GM21447 (cell line): ENCODE data around the gene TXNRD2.
"Not testable (repeated sequence)": the region's sequence is repeated elsewhere in the genome, so short reads cannot be mapped to it uniquely, and the experiment has no call there.

ENCODE experiments used
- ATAC-seq: cut with Tn5 transposase; IDR thresholded peaks from one replicate; pipeline ENCODE4 v1.9.1; 2021; ENCODE audit not compliant: unreplicated experiment

TXNRD2 gene

DNA sequence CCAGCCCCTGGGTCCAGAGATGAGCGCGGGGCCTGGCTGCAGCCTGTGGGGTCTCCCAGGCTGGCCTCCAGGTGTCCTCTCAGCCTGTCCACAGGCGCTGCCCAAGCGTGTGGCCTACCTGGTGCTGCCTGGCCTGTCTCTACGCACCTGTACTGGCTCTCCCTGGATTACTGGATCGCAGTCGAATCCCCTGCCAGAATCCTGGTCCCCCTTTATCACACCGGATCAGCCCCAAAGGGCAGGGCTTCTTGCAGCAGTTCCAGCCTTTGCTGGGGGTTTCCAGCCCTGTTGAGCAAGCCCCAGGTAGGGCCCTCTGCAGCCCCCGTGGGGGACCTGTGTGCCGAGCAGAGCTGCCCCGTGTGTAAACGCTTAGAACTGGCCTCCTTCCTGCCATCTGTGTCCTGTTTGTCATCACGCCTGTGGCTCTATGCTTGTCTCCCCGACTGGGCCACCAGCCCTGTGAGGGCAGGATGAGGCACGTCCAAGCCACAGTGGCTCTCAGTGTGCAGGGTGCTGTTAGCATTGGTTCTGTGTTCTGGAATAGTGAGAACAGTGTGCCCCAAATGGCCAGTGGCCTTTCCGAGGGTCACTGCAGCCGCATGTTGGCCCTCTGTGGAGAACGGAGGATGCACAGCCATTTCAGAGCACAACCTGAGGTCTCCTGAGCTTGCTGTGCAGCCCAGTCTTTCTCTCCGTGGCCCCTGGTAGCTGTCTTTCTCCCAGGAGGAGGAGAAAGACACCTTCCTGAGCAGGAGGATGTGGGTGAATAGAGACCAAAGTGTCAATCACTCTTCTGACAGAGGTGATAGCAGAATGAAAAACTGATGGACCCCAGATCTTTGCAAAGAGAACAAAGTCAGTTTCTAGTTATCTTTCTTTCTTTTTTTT is 13.9 kb upstream of the TXNRD2 start:
- ATAC-seq: no peak

DNA sequence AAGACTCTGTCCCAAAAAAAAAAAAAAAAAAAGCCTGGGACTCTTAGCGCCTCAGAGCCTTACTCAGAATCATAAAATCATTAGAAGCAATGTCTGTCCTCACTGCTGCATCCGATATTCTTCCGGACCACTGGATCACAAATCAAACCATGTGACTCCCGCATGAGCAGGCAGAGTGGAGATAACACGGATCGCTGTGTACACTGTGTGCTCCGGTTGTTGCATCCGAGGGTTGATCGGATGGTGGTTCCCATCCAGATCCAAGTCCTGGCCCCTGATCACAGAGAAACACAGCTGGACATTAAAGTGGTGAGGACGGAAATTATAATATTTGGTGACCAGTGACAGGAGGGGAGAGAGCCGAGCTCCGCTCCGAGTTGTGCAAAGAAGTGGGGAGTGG is 9.7 kb upstream of the TXNRD2 start:
- ATAC-seq: no peak

- no peak for ATAC-seq
These were observed 6.6 kb upstream of the TXNRD2 start for GRCh38 chr22:19948057-19948760.

- ATAC-seq: no peak
These were observed 1.7 kb upstream of the TXNRD2 start for GRCh38 chr22:19943082-19944026.

DNA sequence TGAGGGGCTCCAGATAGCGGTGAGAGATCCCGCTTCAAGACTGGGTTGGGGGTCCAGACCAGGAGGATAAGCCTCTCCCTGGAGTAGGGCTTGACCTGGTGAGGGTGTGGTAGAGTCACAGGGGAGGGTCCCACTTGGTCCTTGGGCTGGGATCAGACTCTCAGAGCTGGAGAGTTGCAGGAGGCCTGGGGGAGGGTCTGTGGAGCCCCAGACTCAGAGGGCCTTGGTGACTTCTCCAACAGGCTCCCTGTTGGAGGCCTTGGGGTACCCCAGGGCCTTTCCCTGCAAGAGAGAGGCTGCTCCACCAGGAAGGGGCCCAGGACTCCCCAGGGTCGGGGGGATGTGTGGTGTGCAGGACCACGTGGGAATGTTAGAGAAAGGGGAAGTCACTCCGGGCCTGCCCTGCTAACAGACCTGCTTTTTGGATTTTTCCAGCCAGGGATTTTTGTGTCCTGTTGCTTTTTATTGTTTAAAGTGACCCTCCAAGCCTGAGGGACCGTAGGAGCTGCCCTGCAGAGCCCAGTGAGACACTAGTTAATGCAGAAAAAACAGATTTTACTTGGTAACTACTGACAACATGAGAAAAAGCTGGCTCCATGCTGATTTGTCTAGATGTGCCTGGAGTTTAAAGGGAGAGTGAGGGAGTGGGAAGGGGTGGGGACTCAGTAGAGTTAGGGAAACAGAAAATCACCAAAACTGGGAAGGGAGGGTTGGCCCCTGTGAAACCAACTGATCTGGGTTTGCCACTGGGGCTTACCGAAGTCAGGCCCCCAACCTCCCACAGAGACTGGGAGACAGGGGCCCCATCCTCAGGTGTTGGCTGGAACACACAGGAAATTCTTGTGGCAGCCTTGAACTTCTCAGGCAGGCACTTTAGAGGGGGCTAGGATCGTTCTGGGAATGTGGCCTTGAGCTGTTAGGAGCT is 801 bp upstream of the TXNRD2 start:
- ATAC-seq: no peak

GRCh38 chr22:19940536-19941364 is 868 bp downstream of the TXNRD2 start:
- ATAC-seq: no peak

DNA sequence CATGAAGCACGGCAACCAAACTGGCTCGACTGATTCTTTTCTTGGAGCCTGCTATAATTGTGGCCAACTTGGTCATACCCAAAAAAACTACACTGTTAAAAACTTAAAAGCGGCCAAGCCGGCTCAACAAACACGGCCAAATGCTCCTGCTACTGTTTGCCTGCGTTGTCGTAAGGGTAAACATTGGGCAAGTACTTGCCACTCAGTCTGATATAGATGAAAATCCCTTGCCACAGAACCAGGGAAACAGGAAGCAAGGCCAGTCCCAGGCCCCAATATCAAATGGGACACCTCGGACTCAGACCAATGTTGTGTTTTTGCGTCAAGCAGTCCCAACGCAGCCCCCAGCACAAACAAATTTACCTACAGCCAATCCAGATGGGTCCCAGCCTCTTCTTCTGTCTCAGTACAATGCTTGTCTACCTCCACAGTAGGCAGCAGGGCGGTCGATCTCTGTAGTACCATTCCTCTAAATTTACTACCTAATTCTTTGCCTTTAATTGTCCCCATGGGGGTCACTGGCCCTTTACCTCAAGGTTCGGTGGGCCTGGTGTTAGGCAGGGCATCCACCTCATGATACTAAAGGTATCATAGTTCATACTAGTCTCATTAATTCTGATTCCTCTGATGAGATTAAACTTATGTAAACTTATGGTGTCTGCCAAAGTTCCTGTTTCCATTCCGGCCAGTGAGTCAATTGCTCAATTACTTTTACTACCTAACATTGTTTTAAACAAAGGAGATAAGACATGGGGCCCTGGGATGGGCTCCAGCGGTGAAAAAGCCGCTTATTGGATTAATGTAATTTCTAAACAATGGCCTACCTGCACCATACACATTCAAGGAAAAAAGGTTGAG is 3.8 kb downstream of the TXNRD2 start:
- ATAC-seq: no peak

- no peak for ATAC-seq
These were observed 5.1 kb downstream of the TXNRD2 start for GRCh38 chr22:19936513-19936912.

DNA sequence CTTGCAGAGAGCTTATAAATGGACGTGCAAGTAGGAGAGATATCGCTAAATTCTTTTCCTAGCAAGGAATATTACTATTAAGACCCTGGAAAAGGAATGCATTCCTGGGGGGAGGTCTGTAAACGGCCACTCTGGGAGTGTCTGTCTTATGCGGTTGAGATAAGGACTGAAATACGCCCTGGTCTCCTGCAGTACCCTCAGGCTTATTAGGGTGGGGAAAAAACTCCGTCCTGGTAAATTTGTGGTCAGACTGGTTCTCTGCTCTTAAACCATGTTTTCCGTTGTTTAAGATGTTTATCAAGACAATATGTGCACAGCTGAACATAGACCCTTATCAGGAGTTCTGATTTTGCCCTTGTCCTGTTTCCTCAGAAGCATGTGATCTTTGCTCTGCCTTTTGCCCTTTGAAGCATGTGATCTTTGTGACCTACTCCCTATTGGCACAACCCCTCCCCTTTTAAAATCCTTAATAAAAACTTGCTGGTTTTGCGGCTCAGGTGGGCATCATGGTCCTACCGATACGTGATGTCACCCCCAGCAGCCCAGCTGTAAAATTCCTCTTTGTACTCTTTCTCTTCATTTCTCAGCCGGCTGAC is 6.4 kb downstream of the TXNRD2 start:
- ATAC-seq: not testable (repeated sequence)

- no peak for ATAC-seq
These were observed 8.0 kb downstream of the TXNRD2 start for GRCh38 chr22:19933341-19934241.

DNA sequence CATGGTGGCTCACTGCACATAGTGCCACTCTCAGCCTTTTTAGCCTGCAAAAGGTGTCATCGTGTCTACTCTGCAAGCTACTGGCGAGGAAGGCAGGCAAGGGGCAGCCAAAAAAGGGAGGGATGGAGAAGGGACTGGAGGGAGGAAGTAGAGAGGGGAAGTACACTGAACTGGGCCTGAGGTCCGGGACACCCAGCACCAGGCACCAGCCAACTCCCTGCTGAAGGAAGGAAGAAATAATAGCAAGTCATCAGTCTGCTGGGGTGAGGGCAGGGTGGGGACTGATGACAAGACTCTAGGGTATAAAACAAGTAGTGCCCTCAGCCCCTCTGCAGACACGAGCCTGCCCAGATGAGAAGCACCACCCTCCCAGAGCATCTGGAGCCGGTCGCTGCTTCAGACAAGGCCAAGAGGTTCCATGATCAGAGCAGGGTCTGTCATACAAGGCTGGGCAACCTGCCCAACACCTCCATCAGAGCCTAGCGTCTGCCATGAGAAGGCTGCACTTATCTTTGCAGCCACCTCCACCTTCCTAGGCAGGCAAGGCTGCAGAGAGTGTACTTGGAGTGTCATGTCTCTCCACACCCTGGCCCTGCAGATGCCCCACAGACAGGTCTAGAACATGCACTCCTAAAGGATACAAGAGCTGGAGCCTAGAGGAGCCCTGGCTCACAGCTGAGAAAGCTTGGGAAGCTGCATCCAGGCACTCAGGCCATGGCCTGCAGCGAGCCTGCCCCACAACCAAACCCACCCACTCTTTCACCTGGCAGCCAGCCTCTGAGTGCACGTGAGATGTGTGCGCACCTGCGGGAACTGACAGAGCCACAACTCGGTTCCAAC is 9.0 kb downstream of the TXNRD2 start:
- no peak for ATAC-seq

DNA sequence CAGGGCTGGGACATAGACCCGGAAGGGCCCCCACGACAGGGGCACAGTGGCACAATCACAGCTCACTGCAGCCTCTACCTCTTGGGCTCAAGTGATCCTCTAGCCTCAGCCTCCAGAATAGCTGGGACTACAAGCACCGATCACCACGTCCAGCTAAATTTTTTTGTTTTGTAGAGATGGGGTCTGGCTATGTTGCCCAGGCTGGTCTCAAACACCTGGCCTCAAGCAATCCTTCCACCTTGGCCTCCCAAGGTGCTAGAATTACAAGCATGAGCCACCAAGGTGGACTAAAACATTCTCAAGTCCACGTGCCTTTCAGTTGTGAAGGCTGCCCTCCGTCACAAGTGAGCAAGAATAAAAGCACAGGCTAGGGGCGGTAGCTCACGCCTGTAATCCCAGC is 10.1 kb downstream of the TXNRD2 start:
- no peak for ATAC-seq

DNA sequence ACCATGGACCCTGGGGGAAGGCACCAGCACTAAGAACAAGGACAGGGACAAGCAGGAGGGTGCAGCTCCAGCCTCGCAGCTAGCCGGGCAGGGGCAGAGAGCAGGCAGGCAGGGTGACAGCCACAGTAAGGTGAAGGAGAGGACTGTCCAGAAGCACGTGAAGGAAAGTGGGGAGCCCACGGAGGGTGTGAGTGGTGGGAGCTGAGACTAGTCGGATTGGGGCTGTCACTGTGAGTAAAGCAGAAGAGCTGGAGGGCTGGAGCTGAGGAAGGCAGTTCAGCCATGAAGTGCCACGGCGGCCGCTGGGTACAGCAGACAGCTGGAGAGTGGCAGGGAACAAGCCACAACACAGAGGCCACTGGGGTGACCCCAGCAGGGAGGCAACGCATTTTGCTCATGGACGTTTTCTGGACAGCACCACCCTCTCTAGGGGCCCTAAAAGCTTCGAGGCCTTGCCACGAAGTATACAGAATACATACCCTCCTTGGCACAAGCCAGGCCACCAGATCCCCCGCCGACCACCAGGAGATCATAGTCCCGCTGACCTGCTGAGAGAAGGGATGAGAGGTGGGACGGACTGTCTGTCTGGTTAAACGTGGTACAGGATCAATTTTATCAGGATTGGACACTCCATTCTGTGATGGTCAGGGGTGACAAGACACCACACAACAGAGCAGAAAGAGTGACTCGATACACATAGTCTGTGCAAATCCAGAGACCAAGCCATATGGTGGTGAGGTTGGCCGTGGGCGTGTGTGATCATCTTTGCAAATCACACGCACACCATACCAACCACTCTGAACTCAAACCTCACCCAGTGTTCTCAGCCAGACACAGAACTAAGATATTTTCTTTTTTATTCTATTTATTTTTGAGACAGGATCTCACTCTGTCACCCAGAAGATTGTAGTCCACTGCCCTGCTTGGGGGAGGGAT is 10.8 kb downstream of the TXNRD2 start:
- ATAC-seq: no peak

GRCh38 chr22:19929586-19930550 is 11.8 kb downstream of the TXNRD2 start:
- no peak for ATAC-seq
